ENCODE results near the gene GON4L. TPM values are rescaled to one million over a fixed set of nuclear protein-coding genes. Genes with fewer than 3 reads are reported as not detected.
A peak's percentile ranks its signal among the peaks of the same experiment; 100 is the strongest.
"Not testable (repeated sequence)": the region's sequence is repeated elsewhere in the genome, so short reads cannot be mapped to it uniquely, and the experiment has no call there.

Gene GON4L
- total RNA-seq, 1 donor from 2014 or later, result 35.1 TPM

GRCh38 chr1:155813672-155814071 lies 43.3 kb downstream of the GON4L start:
- no peak for DNase-seq

- no peak for DNase-seq
Measured at GRCh38 chr1:155812878-155813277, 44.1 kb downstream of the GON4L start.

- no peak for DNase-seq
Measured at GRCh38 chr1:155809088-155809487, 47.9 kb downstream of the GON4L start.

GRCh38 chr1:155801149-155801548 lies 55.9 kb downstream of the GON4L start:
- no peak for DNase-seq

- not testable (repeated sequence) for DNase-seq
Measured at GRCh38 chr1:155795618-155796017, 61.4 kb downstream of the GON4L start.

GRCh38 chr1:155794605-155795245 lies 62.3 kb downstream of the GON4L start:
- DNase-seq, result no peak

GRCh38 chr1:155793213-155793612 lies 63.8 kb downstream of the GON4L start:
- DNase-seq, result no peak

GRCh38 chr1:155777582-155777981 lies 79.4 kb downstream of the GON4L start:
- no peak for DNase-seq

GRCh38 chr1:155776414-155776813 lies 80.6 kb downstream of the GON4L start:
- no peak for DNase-seq

- DNase-seq, result no peak
Measured at GRCh38 chr1:155773221-155773620, 83.8 kb downstream of the GON4L start.

GRCh38 chr1:155769257-155769656 lies 87.8 kb downstream of the GON4L start:
- no peak for DNase-seq

GRCh38 chr1:155767399-155767989 lies 89.5 kb downstream of the GON4L start:
- DNase-seq, result not testable (repeated sequence)

GRCh38 chr1:155763989-155764388 lies 93.0 kb downstream of the GON4L start:
- not testable (repeated sequence) for DNase-seq

- DNase-seq, result peak; percentile 20
Measured at GRCh38 chr1:155763090-155763815, 93.8 kb downstream of the GON4L start.

- no peak for DNase-seq
Measured at GRCh38 chr1:155761736-155762405, 95.1 kb downstream of the GON4L start.

- no peak for DNase-seq
Measured at GRCh38 chr1:155760751-155761475, 96.1 kb downstream of the GON4L start.

- DNase-seq, result no peak
Measured at GRCh38 chr1:155759966-155760630, 96.9 kb downstream of the GON4L start.

GRCh38 chr1:155759017-155759416 lies 98.0 kb downstream of the GON4L start:
- DNase-seq, result not testable (repeated sequence)

- not testable (repeated sequence) for DNase-seq
Measured at GRCh38 chr1:155748141-155748540, 108.9 kb downstream of the GON4L start.

- DNase-seq, result not testable (repeated sequence)
Measured at GRCh38 chr1:155747586-155747985, 109.4 kb downstream of the GON4L start.
